Upper lobe of left lung (tissue), 6 donors: ENCODE data around the gene ZBTB7B. TPM values are rescaled to one million over a fixed set of nuclear protein-coding genes. Genes with fewer than 3 reads are reported as not detected.
"Not testable (repeated sequence)": the region's sequence is repeated elsewhere in the genome, so short reads cannot be mapped to it uniquely, and the experiment has no call there.

ENCODE experiments used
- ATAC-seq, 2 donors: fragments of 200-7000 bp; cut with Tn5 transposase; one replicate each; pipeline ENCODE4 v1.9.1; 2022; ENCODE audit warnings: mild to moderate bottlenecking in 2 of 2, moderate library complexity in 2 of 2; ENCODE audit not compliant: low FRiP score in 2 of 2
- DNase-seq, 2 donors: peaks; one replicate each; pipeline ENCODE4 v3.0.0-alpha.2; 2019 to 2020
- H3K27ac ChIP-seq, 4 donors: fragments of 200-600 bp; sonication (generic); one replicate each; pipeline ENCODE4 v1.5.1; 2016 to 2019
- H3K27me3 ChIP-seq, 4 donors: fragments of 200-600 bp; sonication (generic); one replicate each; pipeline ENCODE4 v1.5.1; 2017 to 2019
- H3K36me3 ChIP-seq, 4 donors: fragments of 200-600 bp; sonication (generic); one replicate each; pipeline ENCODE4 v1.5.1; 2016 to 2019
- H3K4me1 ChIP-seq, 4 donors: fragments of 200-600 bp; sonication (generic); one replicate each; pipeline ENCODE4 v1.5.1; 2018 to 2019
- H3K4me3 ChIP-seq, 4 donors: fragments of 200-600 bp; sonication (generic); one replicate each; pipeline ENCODE4 v1.5.1; 2017 to 2019; ENCODE audit warnings: mild to moderate bottlenecking in 2 of 4, moderate library complexity in 1 of 4
- H3K9me3 ChIP-seq, 4 donors: fragments of 200-600 bp; sonication (generic); one replicate each; pipeline ENCODE4 v1.5.1; 2018 to 2019
- CTCF ChIP-seq, 6 experiments: fragments of 450-650 bp in 4 of 6; fragments of 200-600 bp in 2 of 6; sonication (generic) in 2 of 6; IDR thresholded peaks; one replicate each; pipeline ENCODE4 v1.5.1; 2016 to 2019; ENCODE audit warnings: antibody characterized with exemption in 6 of 6
- EP300 ChIP-seq, 4 donors: sonication (generic); formaldehyde crosslinking; IDR thresholded peaks; one replicate each; pipeline ENCODE4 v1.5.1; 2017; ENCODE audit warnings: antibody characterized with exemption in 4 of 4, control low read depth in 2 of 4
- POLR2A ChIP-seq, 4 donors: fragments of 450-650 bp; IDR thresholded peaks; one replicate each; pipeline ENCODE4 v1.5.1; 2016 to 2017; ENCODE audit warnings: antibody characterized with exemption in 4 of 4, mild to moderate bottlenecking in 2 of 4
- POLR2AphosphoS5 ChIP-seq, 2 donors: sonication (generic); formaldehyde crosslinking; IDR thresholded peaks; one replicate each; pipeline ENCODE4 v1.5.1; 2017; ENCODE audit warnings: antibody characterized with exemption in 2 of 2
- WGBS, 2 donors: methylation state at CpG; one replicate each; pipeline ENCODE4 v1.1.5; 2017 to 2018; 5-methylcytosine and 5-hydroxymethylcytosine counted together
- total RNA-seq, 6 donors: library from RNA; depleted of rRNA in 4 of 6; stranded (reverse); fragments of >200 nt in 4 of 6; gene quantifications; one replicate each; pipeline versions ENCODE4 v1.1.0 to v1.2.1, GENCODE V29; 2016 to 2021
- donor health status: DM: no; HTN: no; CAD: no; lungs with moderate emphysema.
- donor health status: DM: no; HTN: yes; CAD: no; lungs with severe emphysema.

ZBTB7B gene
- total RNA-seq, 6 donors from 2014 or later: 43.9 to 88.2 (median 66.2) TPM

- no peaks in the 10 kb centered on the region for H3K27me3 ChIP-seq
- ATAC-seq: no peak
- no peak for DNase-seq
- H3K27ac ChIP-seq: peak overlapping the region; percentile 61 to 80 (median 75)
- peak overlapping the region; percentile 61 to 75 (median 68) for H3K4me3 ChIP-seq
- TF ChIP-seq POLR2AphosphoS5 (IDR thresholded peaks at IDR 0.05) (no peak), POLR2A (IDR thresholded peaks at IDR 0.05) (no peak), CTCF (IDR thresholded peaks at IDR 0.05) (no peak), EP300 (IDR thresholded peaks at IDR 0.05) (no peak)
- H3K9me3 ChIP-seq: no peaks in the 10 kb centered on the region
- WGBS, 2 donors: 14 to 17% methylated on average over 16 to 17 of the region's 17 CpGs
- peaks cover 16 to 33% (median 18%) of the 10 kb centered on the region in 4 donors for H3K4me1 ChIP-seq
- peaks cover 0 to 17% (median 16%) of the 10 kb centered on the region in 4 donors for H3K36me3 ChIP-seq
Observed at GRCh38 chr1:154983776-154984466, 18.7 kb upstream of the ZBTB7B start.

GRCh38 chr1:154986736-154987135 lies 15.9 kb upstream of the ZBTB7B start:
- not testable (repeated sequence) for H3K27ac ChIP-seq, H3K9me3 ChIP-seq, ATAC-seq, DNase-seq, H3K4me3 ChIP-seq, H3K27me3 ChIP-seq
- 94 to 96% methylated on average over 4 of the region's 4 CpGs for WGBS, 2 donors
- Histone ChIP-seq H3K36me3 (peaks cover 0 to 41% (median 20%) of the 10 kb centered on the region in 4 donors), H3K4me1 (peaks cover 16 to 33% (median 18%) of the 10 kb centered on the region in 4 donors)

- Histone ChIP-seq H3K36me3 (peaks cover 0 to 42% (median 21%) of the 10 kb centered on the region in 4 donors), H3K27ac (no peak overlapping the region), H3K4me3 (no peak overlapping the region), H3K27me3 (no peaks in the 10 kb centered on the region), H3K4me1 (peaks cover 14 to 28% (median 16%) of the 10 kb centered on the region in 4 donors), H3K9me3 (no peaks in the 10 kb centered on the region)
- no peak for TF ChIP-seq POLR2AphosphoS5 (IDR thresholded peaks at IDR 0.05)
- no peak for TF ChIP-seq EP300 (IDR thresholded peaks at IDR 0.05)
- TF ChIP-seq POLR2A (IDR thresholded peaks at IDR 0.05): no peak
- TF ChIP-seq CTCF (IDR thresholded peaks at IDR 0.05): no peak
- no peak for ATAC-seq
- 66 to 75% methylated on average over 6 of the region's 6 CpGs for WGBS, 2 donors
- no peak for DNase-seq
Observed at GRCh38 chr1:154987326-154987725, 15.3 kb upstream of the ZBTB7B start.

- DNase-seq (no peak), ATAC-seq (no peak)
- TF ChIP-seq POLR2AphosphoS5 (IDR thresholded peaks at IDR 0.05) (no peak), EP300 (IDR thresholded peaks at IDR 0.05) (no peak), POLR2A (IDR thresholded peaks at IDR 0.05) (no peak), CTCF (IDR thresholded peaks at IDR 0.05) (no peak)
- Histone ChIP-seq H3K9me3 (no peaks in the 10 kb centered on the region), H3K4me1 (peaks cover 10 to 23% (median 12%) of the 10 kb centered on the region in 4 donors), H3K27ac (no peak overlapping the region), H3K27me3 (no peaks in the 10 kb centered on the region), H3K36me3 (peaks cover 0 to 49% (median 23%) of the 10 kb centered on the region in 4 donors), H3K4me3 (no peak overlapping the region)
- WGBS, 2 donors: 85 to 88% methylated on average over 7 to 17 of the region's 17 CpGs
Observed at GRCh38 chr1:154988058-154988954, 14.3 kb upstream of the ZBTB7B start.

- no peaks in the 10 kb centered on the region for H3K27me3 ChIP-seq
- TF ChIP-seq POLR2A (IDR thresholded peaks at IDR 0.05) (no peak), EP300 (IDR thresholded peaks at IDR 0.05) (no peak), CTCF (IDR thresholded peaks at IDR 0.05) (no peak), POLR2AphosphoS5 (IDR thresholded peaks at IDR 0.05) (no peak)
- 82 to 93% methylated on average over 2 to 3 of the region's 3 CpGs for WGBS, 2 donors
- no peaks in the 10 kb centered on the region for H3K9me3 ChIP-seq
- ATAC-seq (no peak), DNase-seq (no peak)
- peaks cover 1 to 12% (median 3%) of the 10 kb centered on the region in 4 donors for H3K4me1 ChIP-seq
- no peak overlapping the region for H3K27ac ChIP-seq
- H3K4me3 ChIP-seq: no peak overlapping the region
- H3K36me3 ChIP-seq: peaks cover 0 to 49% (median 23%) of the 10 kb centered on the region in 4 donors
Observed at GRCh38 chr1:154989195-154989860, 13.3 kb upstream of the ZBTB7B start.
